CD8-positive, alpha-beta memory T cell (primary cell): ENCODE measurements around the gene MISP. TPM values are rescaled to one million over a fixed set of nuclear protein-coding genes. Genes with fewer than 3 reads are reported as not detected.

ENCODE experiments used
- CTCF ChIA-PET: fragments of 350-600 bp; sonication (Branson Sonifier 250); formaldehyde crosslinking; loops from one replicate; lab custom pipeline; 2021; ENCODE audit warnings: antibody characterized with exemption; lab: Charles Lee
- POLR2A ChIA-PET: fragments of 350-600 bp; sonication (Branson Sonifier 250); formaldehyde crosslinking; loops from one replicate; lab custom pipeline; 2021; ENCODE audit warnings: antibody characterized with exemption; lab: Charles Lee
- DNase-seq, 5 donors: peaks; one replicate each; pipeline versions ENCODE4 v3.0.0 to v3.0.0-alpha.2; 2020 to 2022; ENCODE audit warnings: mixed read lengths in 1 of 5
- H3K27ac ChIP-seq: one replicate; pipeline ENCODE4 v1.7.0; 2013; ENCODE audit warnings: low read depth, mild to moderate bottlenecking, low read length, moderate library complexity
- H3K27me3 ChIP-seq: 2 replicates; pipeline ENCODE4 v1.7.0; 2013; ENCODE audit warnings: low read length, mild to moderate bottlenecking; ENCODE audit not compliant: insufficient read depth, poor library complexity, severe bottlenecking
- H3K36me3 ChIP-seq: 2 replicates; pipeline ENCODE4 v1.7.0; 2013; ENCODE audit warnings: mild to moderate bottlenecking, low read length, moderate library complexity; ENCODE audit not compliant: insufficient read depth
- H3K4me1 ChIP-seq: 2 replicates; pipeline ENCODE4 v1.7.0; 2013; ENCODE audit warnings: mild to moderate bottlenecking, low read length, moderate library complexity; ENCODE audit not compliant: insufficient read depth
- H3K4me3 ChIP-seq: 2 replicates; pipeline ENCODE4 v1.7.0; 2013; ENCODE audit warnings: mild to moderate bottlenecking, low read length
- H3K9me3 ChIP-seq: 2 replicates; pipeline ENCODE4 v1.7.0; 2013; ENCODE audit warnings: mild to moderate bottlenecking, low read length
- H3K27ac Mint-ChIP-seq, 8 donors: one replicate each; pipeline ENCODE4 v1.8.0; 2020 to 2021; ENCODE audit warnings: mixed read lengths in 8 of 8, mild to moderate bottlenecking in 6 of 8, inconsistent platforms in 3 of 8, moderate library complexity in 3 of 8
- H3K27me3 Mint-ChIP-seq, 2 donors: one replicate each; pipeline ENCODE4 v1.8.0; 2020 to 2021; ENCODE audit warnings: mixed read lengths in 2 of 2, mild to moderate bottlenecking in 1 of 2, moderate library complexity in 1 of 2
- H3K36me3 Mint-ChIP-seq, 3 donors: one replicate each; pipeline ENCODE4 v1.8.0; 2020 to 2021; ENCODE audit warnings: mixed read lengths in 3 of 3, inconsistent platforms in 1 of 3, mild to moderate bottlenecking in 1 of 3
- H3K4me1 Mint-ChIP-seq, 3 donors: one replicate each; pipeline ENCODE4 v1.8.0; 2020 to 2021; ENCODE audit warnings: mixed read lengths in 3 of 3, inconsistent platforms in 1 of 3, mild to moderate bottlenecking in 1 of 3
- H3K4me3 Mint-ChIP-seq, 7 donors: one replicate each; pipeline ENCODE4 v1.8.0; 2020 to 2021; ENCODE audit warnings: mixed read lengths in 7 of 7, mild to moderate bottlenecking in 6 of 7, moderate library complexity in 4 of 7, inconsistent platforms in 2 of 7
- H3K9me3 Mint-ChIP-seq, 5 donors: one replicate each; pipeline ENCODE4 v1.8.0; 2020 to 2022; ENCODE audit warnings: mixed read lengths in 5 of 5, mild to moderate bottlenecking in 3 of 5, moderate library complexity in 2 of 5, inconsistent platforms in 1 of 5
- polyA plus RNA-seq: library from polyadenylated mRNA; unstranded; fragments of 300-500 nt; fragmentation: Illumina TruSeq; gene quantifications from one replicate; pipeline ENCODE4 v1.2.3, GENCODE V29; 2021
- total RNA-seq, 2 experiments: library from RNA; stranded (reverse); gene quantifications; one replicate each; pipeline ENCODE4 v1.2.3, GENCODE V29; 2021

Gene MISP
- total and polyA plus RNA-seq, 3 experiments from 2014 or later, result not detected

GRCh38 chr19:752652-753517, 2.0 kb downstream of the MISP start:
- H3K36me3 Mint-ChIP-seq, result no peaks in the 10 kb centered on the region
- Histone ChIP-seq H3K4me3 (no peak overlapping the region), H3K27ac (no peak overlapping the region), H3K4me1 (no peaks in the 10 kb centered on the region), H3K27me3 (no peaks in the 10 kb centered on the region), H3K36me3 (no peaks in the 10 kb centered on the region), H3K9me3 (no peaks in the 10 kb centered on the region)
- H3K27me3 Mint-ChIP-seq, result peaks cover 0 to 2% of the 10 kb centered on the region in 2 donors
- CTCF ChIA-PET, result interaction anchor here (1.2 kb wide), 2 partner anchors 10 to 16 kb away, joined by 3 read pairs; no protein-coding TSS in a partner anchor
- no peak for DNase-seq
- H3K4me1 Mint-ChIP-seq, result no peaks in the 10 kb centered on the region
- H3K9me3 Mint-ChIP-seq, result peaks cover 0 to 2% (median 0%) of the 10 kb centered on the region in 5 donors
- POLR2A ChIA-PET, result no interaction called here
- no peak overlapping the region for H3K27ac Mint-ChIP-seq
- H3K4me3 Mint-ChIP-seq, result no peak overlapping the region

- CTCF ChIA-PET, result no interaction called here
- peaks cover 0 to 2% of the 10 kb centered on the region in 2 donors for H3K27me3 Mint-ChIP-seq
Measured at GRCh38 chr19:754530-754929, 3.6 kb downstream of the MISP start.

GRCh38 chr19:755063-755462, 4.2 kb downstream of the MISP start:
- no peaks in the 10 kb centered on the region for H3K36me3 ChIP-seq
- Mint-ChIP-seq H3K27me3 (peaks cover 0 to 2% of the 10 kb centered on the region in 2 donors), H3K4me1 (no peaks in the 10 kb centered on the region), H3K36me3 (peaks cover 0 to 10% (median 0%) of the 10 kb centered on the region in 3 donors), H3K27ac (no peak overlapping the region), H3K4me3 (no peak overlapping the region), H3K9me3 (peaks cover 0 to 13% (median 9%) of the 10 kb centered on the region in 5 donors)
- H3K4me1 ChIP-seq, result no peaks in the 10 kb centered on the region
- no peak overlapping the region for H3K4me3 ChIP-seq
- no peaks in the 10 kb centered on the region for H3K27me3 ChIP-seq
- no peak overlapping the region for H3K27ac ChIP-seq
- POLR2A ChIA-PET, result no interaction called here
- no peak for DNase-seq
- no peaks in the 10 kb centered on the region for H3K9me3 ChIP-seq
- CTCF ChIA-PET, result no interaction called here

More at GRCh38 chr19:754530-754929, 3.6 kb downstream of the MISP start:
- Mint-ChIP-seq H3K4me3 (no peak overlapping the region), H3K36me3 (peaks cover 0 to 8% (median 0%) of the 10 kb centered on the region in 3 donors), H3K4me1 (no peaks in the 10 kb centered on the region), H3K27ac (no peak overlapping the region), H3K9me3 (peaks cover 0 to 10% (median 8%) of the 10 kb centered on the region in 5 donors)
- no peak overlapping the region for H3K4me3 ChIP-seq
- H3K27ac ChIP-seq, result no peak overlapping the region
- no peaks in the 10 kb centered on the region for H3K4me1 ChIP-seq
- no peaks in the 10 kb centered on the region for H3K9me3 ChIP-seq
- no peaks in the 10 kb centered on the region for H3K27me3 ChIP-seq
- no peak for DNase-seq
- no peaks in the 10 kb centered on the region for H3K36me3 ChIP-seq
- POLR2A ChIA-PET, result no interaction called here

- Mint-ChIP-seq H3K4me3 (no peak overlapping the region), H3K9me3 (peaks cover 0 to 13% (median 9%) of the 10 kb centered on the region in 5 donors), H3K4me1 (no peaks in the 10 kb centered on the region), H3K36me3 (peaks cover 0 to 10% (median 0%) of the 10 kb centered on the region in 3 donors), H3K27ac (no peak overlapping the region), H3K27me3 (peaks cover 0 to 2% of the 10 kb centered on the region in 2 donors)
- CTCF ChIA-PET, result no interaction called here
- no peaks in the 10 kb centered on the region for H3K27me3 ChIP-seq
- no peak overlapping the region for H3K4me3 ChIP-seq
- no peak for DNase-seq
- H3K27ac ChIP-seq, result no peak overlapping the region
- H3K9me3 ChIP-seq, result no peaks in the 10 kb centered on the region
- no peaks in the 10 kb centered on the region for H3K36me3 ChIP-seq
- POLR2A ChIA-PET, result no interaction called here
- H3K4me1 ChIP-seq, result no peaks in the 10 kb centered on the region
Measured at GRCh38 chr19:756236-756635, 5.3 kb downstream of the MISP start.

GRCh38 chr19:756821-757688, 6.1 kb downstream of the MISP start:
- H3K27ac ChIP-seq, result no peak overlapping the region
- CTCF ChIA-PET, result interaction anchor here (1.3 kb wide), 1 partner anchor 14 kb away, joined by 3 read pairs; no protein-coding TSS in a partner anchor
- DNase-seq, result no peak
- H3K36me3 ChIP-seq, result no peaks in the 10 kb centered on the region
- Mint-ChIP-seq H3K4me1 (no peaks in the 10 kb centered on the region), H3K27ac (no peak overlapping the region), H3K36me3 (peaks cover 0 to 10% (median 0%) of the 10 kb centered on the region in 3 donors), H3K4me3 (no peak overlapping the region), H3K27me3 (peaks cover 0 to 2% of the 10 kb centered on the region in 2 donors), H3K9me3 (peaks cover 0 to 13% (median 9%) of the 10 kb centered on the region in 5 donors)
- POLR2A ChIA-PET, result no interaction called here
- no peak overlapping the region for H3K4me3 ChIP-seq
- no peaks in the 10 kb centered on the region for H3K9me3 ChIP-seq
- no peaks in the 10 kb centered on the region for H3K4me1 ChIP-seq
- no peaks in the 10 kb centered on the region for H3K27me3 ChIP-seq

- no peak for DNase-seq
- no peaks in the 10 kb centered on the region for H3K9me3 ChIP-seq
- no peak overlapping the region for H3K27ac ChIP-seq
- H3K36me3 ChIP-seq, result no peaks in the 10 kb centered on the region
- H3K4me3 ChIP-seq, result no peak overlapping the region
- Mint-ChIP-seq H3K4me3 (no peak overlapping the region), H3K4me1 (no peaks in the 10 kb centered on the region), H3K36me3 (peaks cover 0 to 10% (median 0%) of the 10 kb centered on the region in 3 donors), H3K9me3 (peaks cover 0 to 13% (median 9%) of the 10 kb centered on the region in 5 donors), H3K27ac (no peak overlapping the region), H3K27me3 (peaks cover 0 to 2% of the 10 kb centered on the region in 2 donors)
- POLR2A ChIA-PET, result no interaction called here
- CTCF ChIA-PET, result interaction anchor here (1.3 kb wide), 1 partner anchor 13 kb away, joined by 3 read pairs; no protein-coding TSS in a partner anchor
- no peaks in the 10 kb centered on the region for H3K4me1 ChIP-seq
- H3K27me3 ChIP-seq, result no peaks in the 10 kb centered on the region
Measured at GRCh38 chr19:757811-758668, 7.1 kb downstream of the MISP start.

- Mint-ChIP-seq H3K4me3 (no peak overlapping the region), H3K9me3 (peaks cover 0 to 11% (median 9%) of the 10 kb centered on the region in 5 donors), H3K36me3 (peaks cover 0 to 10% (median 0%) of the 10 kb centered on the region in 3 donors), H3K27me3 (peaks cover 2 to 4% of the 10 kb centered on the region in 2 donors), H3K27ac (no peak overlapping the region), H3K4me1 (no peaks in the 10 kb centered on the region)
- Histone ChIP-seq H3K27ac (no peak overlapping the region), H3K9me3 (no peaks in the 10 kb centered on the region), H3K36me3 (no peaks in the 10 kb centered on the region), H3K27me3 (no peaks in the 10 kb centered on the region), H3K4me3 (no peak overlapping the region), H3K4me1 (no peaks in the 10 kb centered on the region)
- ChIA-PET POLR2A (no interaction called here), CTCF (interaction anchor here (1.8 kb wide), 2 partner anchors 11 to 94 kb away, joined by 3 to 5 read pairs; no protein-coding TSS in a partner anchor)
- DNase-seq, result no peak
Measured at GRCh38 chr19:763181-763580, 12.3 kb downstream of the MISP start.
